CD4-positive, CD25-positive, alpha-beta regulatory T cell (primary cell): ENCODE data around the gene IRX3. TPM values are rescaled to one million over a fixed set of nuclear protein-coding genes. Genes with fewer than 3 reads are reported as not detected.

Experiments used
- ATAC-seq, 2 donors: fragments of 150-1000 bp; cut with Tn5 transposase; one replicate each; pipeline ENCODE4 v1.10.0; 2021; ENCODE audit warnings: low read depth in 2 of 2, moderate number of reproducible peaks in 2 of 2, moderate library complexity in 1 of 2
- DNase-seq, 3 donors: peaks; one replicate each; pipeline versions ENCODE4 v3.0.0 to v3.0.0-alpha.2; 2012 to 2022; ENCODE audit warnings: mixed read lengths in 1 of 3
- H3K27ac ChIP-seq: one replicate; pipeline ENCODE4 v1.7.0; 2013; ENCODE audit warnings: mild to moderate bottlenecking, low read length; ENCODE audit not compliant: insufficient read depth, poor library complexity, severe bottlenecking
- H3K27me3 ChIP-seq: one replicate; pipeline ENCODE4 v1.7.0; 2013; ENCODE audit warnings: low read length; ENCODE audit not compliant: control insufficient read depth, insufficient read depth
- H3K36me3 ChIP-seq: one replicate; pipeline ENCODE4 v1.7.0; 2013; ENCODE audit warnings: mild to moderate bottlenecking, low read length, moderate library complexity; ENCODE audit not compliant: control insufficient read depth, insufficient read depth
- H3K4me1 ChIP-seq: 2 replicates; pipeline ENCODE4 v1.7.0; 2013; ENCODE audit warnings: mild to moderate bottlenecking, low read length; ENCODE audit not compliant: insufficient read depth, control insufficient read depth, poor library complexity, severe bottlenecking
- H3K4me3 ChIP-seq: one replicate; pipeline ENCODE4 v1.7.0; 2013; ENCODE audit warnings: low read depth, mild to moderate bottlenecking, low read length, moderate library complexity
- H3K9me3 ChIP-seq, 2 experiments: 1 replicate in 1 of 2; 2 replicates in 1 of 2; pipeline ENCODE4 v1.7.0; 2013; ENCODE audit warnings: low read length in 2 of 2, mild to moderate bottlenecking in 1 of 2, moderate library complexity in 1 of 2; ENCODE audit not compliant: control insufficient read depth in 2 of 2
- H3K27ac Mint-ChIP-seq, 3 donors: one replicate each; pipeline ENCODE4 v1.8.0; 2020 to 2022; ENCODE audit warnings: mild to moderate bottlenecking in 3 of 3, mixed read lengths in 3 of 3, moderate library complexity in 2 of 3
- H3K27me3 Mint-ChIP-seq: one replicate; pipeline ENCODE4 v1.8.0; 2022; ENCODE audit warnings: mild to moderate bottlenecking, mixed read lengths
- H3K36me3 Mint-ChIP-seq: one replicate; pipeline ENCODE4 v1.8.0; 2020; ENCODE audit warnings: mixed read lengths
- H3K4me1 Mint-ChIP-seq, 4 donors: one replicate each; pipeline ENCODE4 v1.8.0; 2020 to 2022; ENCODE audit warnings: mixed read lengths in 4 of 4, mild to moderate bottlenecking in 1 of 4
- H3K4me3 Mint-ChIP-seq, 4 donors: one replicate each; pipeline ENCODE4 v1.8.0; 2020 to 2022; ENCODE audit warnings: mild to moderate bottlenecking in 4 of 4, mixed read lengths in 4 of 4, moderate library complexity in 3 of 4
- H3K9me3 Mint-ChIP-seq, 7 donors: one replicate each; pipeline ENCODE4 v1.8.0; 2020 to 2022; ENCODE audit warnings: mixed read lengths in 7 of 7, mild to moderate bottlenecking in 3 of 7, moderate library complexity in 2 of 7
- polyA plus RNA-seq, 4 donors: library from polyadenylated mRNA; unstranded; fragments of 300-500 nt; fragmentation: Illumina TruSeq; gene quantifications; one replicate each; pipeline ENCODE4 v1.2.3, GENCODE V29; 2021
- total RNA-seq: library from RNA; stranded (reverse); gene quantifications from one replicate; pipeline ENCODE4 v1.2.3, GENCODE V29; 2022

Gene IRX3
- total RNA-seq, result not detected
- polyA plus RNA-seq, result not detected

DNA sequence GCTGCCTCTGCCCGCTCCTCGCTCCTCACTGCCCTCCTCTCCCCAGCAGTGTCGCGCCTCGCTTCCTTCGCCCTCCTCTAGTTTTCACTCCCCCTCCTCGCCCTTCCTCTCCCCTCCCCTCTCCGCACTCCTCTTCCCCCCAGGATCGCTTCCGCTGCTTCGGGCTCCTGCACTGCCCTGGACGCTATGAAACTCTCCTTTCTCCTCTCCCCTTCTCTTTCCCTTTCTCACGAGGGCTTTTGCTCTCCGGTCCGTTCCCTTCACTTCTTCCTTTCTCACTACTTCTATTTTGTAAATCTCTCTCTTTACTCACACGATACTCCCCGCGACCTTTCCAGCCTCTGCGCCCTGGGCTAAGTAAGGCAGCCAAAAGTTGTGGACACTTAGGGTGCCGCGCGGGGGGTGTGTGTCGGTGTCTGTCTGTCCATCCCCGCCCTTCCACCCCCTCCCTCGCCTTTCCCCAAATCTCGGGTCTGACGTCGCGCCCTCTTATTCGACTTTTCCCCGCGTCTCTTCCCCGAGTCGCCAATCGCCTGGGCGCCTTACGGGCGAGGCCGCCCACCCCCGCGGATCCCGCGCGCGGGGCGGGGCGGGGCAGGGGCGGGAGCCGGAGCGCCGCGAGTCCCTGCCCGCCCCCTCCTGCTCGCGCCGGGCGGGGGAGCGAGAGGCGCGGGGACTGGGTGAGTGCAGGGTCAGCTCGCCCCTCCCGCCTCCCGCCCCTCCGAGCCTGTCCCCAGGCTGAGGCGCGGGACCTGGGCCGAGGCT is at the start of gene IRX3:
Gene IRX3 (minus strand): TSS at position 422 of the 765 bp plus-strand sequence. CDS start 737 bp downstream, outside the sequence.
- Histone ChIP-seq H3K4me3 (no peak within 1 kb of the TSS), H3K27me3 (peaks cover 7% of the 10 kb centered on the region), H3K27ac (no peak within 1 kb of the TSS), H3K36me3 (no peaks in the 10 kb centered on the region), H3K4me1 (peaks cover 14% of the 10 kb centered on the region), H3K9me3 (no peaks in the 10 kb centered on the region)
- H3K4me3 Mint-ChIP-seq, result peak within 1 kb of the TSS in 2 of 4 donors; percentile 26 to 70
- no peak within 1 kb of the TSS for H3K27ac Mint-ChIP-seq
- H3K4me1 Mint-ChIP-seq, result peaks cover 4 to 32% (median 14%) of the 10 kb centered on the region in 4 donors
- ATAC-seq (no peak), DNase-seq (no peak)
- H3K36me3 Mint-ChIP-seq, result no peaks in the 10 kb centered on the region
- peaks cover 63% of the 10 kb centered on the region for H3K27me3 Mint-ChIP-seq
- peaks cover 0 to 3% (median 0%) of the 10 kb centered on the region in 7 donors for H3K9me3 Mint-ChIP-seq

DNA sequence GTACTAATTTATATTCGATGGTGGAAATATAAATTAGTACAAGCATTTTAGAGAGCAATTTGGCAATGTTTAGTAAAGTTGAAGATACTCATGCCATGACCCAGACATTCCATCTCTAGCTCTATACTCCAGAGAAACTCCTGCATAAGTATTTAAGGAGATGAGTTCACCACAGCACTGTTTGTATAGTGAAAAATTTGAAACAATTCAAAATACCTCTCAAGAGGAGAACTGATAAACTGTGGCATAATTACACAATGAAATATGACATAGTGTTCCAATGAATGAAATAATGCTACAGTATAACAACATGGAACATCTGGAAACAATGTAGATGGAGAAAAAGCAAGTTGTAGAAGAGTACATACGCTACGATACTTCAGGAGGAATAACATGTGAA is 48.6 kb upstream of the IRX3 start:
- H3K27ac Mint-ChIP-seq, result no peak overlapping the region
- H3K4me3 Mint-ChIP-seq, result no peak overlapping the region
- no peak overlapping the region for H3K4me3 ChIP-seq
- H3K36me3 ChIP-seq, result no peaks in the 10 kb centered on the region
- no peaks in the 10 kb centered on the region for H3K36me3 Mint-ChIP-seq
- H3K27me3 Mint-ChIP-seq, result peaks cover 16% of the 10 kb centered on the region
- H3K4me1 Mint-ChIP-seq, result peaks cover 0 to 5% (median 0%) of the 10 kb centered on the region in 4 donors
- DNase-seq (no peak), ATAC-seq (no peak)
- peaks cover 2% of the 10 kb centered on the region for H3K27me3 ChIP-seq
- no peaks in the 10 kb centered on the region for H3K4me1 ChIP-seq
- H3K9me3 ChIP-seq, result no peaks in the 10 kb centered on the region
- H3K27ac ChIP-seq, result no peak overlapping the region
- H3K9me3 Mint-ChIP-seq, result peaks cover 0 to 2% (median 0%) of the 10 kb centered on the region in 7 donors

DNA sequence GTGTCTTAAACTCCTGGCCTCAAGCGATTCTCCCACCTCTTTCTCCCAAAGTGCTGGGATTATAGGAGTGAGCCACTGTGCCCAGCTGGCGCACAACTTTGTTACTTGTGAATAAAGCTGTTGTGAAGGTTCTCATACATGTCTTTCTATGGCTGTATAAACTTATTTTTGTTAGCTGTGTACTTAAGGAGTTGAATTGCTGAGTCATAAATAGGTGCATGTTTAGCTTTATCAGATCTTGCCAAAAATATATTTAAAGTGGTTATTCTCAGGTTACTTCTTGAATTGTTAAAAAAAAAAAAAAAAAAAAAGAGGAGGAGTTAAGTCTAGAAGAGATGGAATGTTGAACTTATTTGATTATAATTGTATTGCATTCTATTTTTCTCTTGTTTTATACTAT is 47.6 kb upstream of the IRX3 start:
- no peak overlapping the region for H3K4me3 ChIP-seq
- peaks cover 2% of the 10 kb centered on the region for H3K27me3 ChIP-seq
- no peaks in the 10 kb centered on the region for H3K36me3 Mint-ChIP-seq
- peaks cover 16% of the 10 kb centered on the region for H3K27me3 Mint-ChIP-seq
- no peaks in the 10 kb centered on the region for H3K9me3 ChIP-seq
- DNase-seq, result no peak
- H3K4me3 Mint-ChIP-seq, result no peak overlapping the region
- ATAC-seq, result no peak
- H3K27ac ChIP-seq, result no peak overlapping the region
- H3K36me3 ChIP-seq, result no peaks in the 10 kb centered on the region
- H3K9me3 Mint-ChIP-seq, result peaks cover 0 to 2% (median 0%) of the 10 kb centered on the region in 7 donors
- no peaks in the 10 kb centered on the region for H3K4me1 ChIP-seq
- H3K27ac Mint-ChIP-seq, result no peak overlapping the region
- peaks cover 0 to 5% (median 0%) of the 10 kb centered on the region in 4 donors for H3K4me1 Mint-ChIP-seq

DNA sequence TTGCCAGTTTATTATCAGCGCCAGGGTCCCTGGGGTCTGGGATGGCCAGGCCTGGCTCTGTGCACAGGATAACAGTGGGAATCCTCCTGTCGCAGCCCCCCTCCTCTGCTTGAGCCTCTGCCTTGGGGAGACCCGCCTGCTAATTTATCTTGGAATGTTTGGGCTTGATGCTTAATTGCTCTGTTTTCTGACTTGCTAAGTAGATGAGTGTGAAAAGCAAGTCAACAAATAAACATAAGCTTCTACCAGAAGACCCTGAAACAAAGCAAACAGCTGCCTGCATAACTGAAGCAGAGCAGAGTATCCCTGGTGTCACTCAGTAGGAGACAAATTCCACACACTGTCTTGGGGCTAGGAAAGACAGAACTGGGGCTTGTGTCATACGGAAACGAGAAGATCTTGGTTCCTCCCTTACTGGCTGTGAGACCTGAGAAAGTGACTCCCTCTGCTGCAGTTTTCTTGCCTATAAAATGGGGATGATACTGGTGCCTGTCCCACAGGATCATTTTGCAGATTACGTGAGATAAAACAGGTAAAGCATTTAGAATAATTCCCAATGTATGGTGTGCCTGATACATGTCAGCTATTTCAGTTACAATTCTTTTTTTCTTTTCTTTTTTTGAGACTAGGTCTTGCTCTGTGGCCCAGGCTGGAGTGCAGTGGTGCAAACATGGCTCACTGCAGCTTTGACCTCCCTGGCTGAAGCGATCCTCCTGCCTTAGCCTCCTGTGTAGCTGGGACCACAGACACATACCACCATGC is 44.8 kb upstream of the IRX3 start:
- Mint-ChIP-seq H3K4me3 (no peak overlapping the region), H3K4me1 (peaks cover 0 to 5% (median 0%) of the 10 kb centered on the region in 4 donors), H3K27ac (no peak overlapping the region), H3K27me3 (peaks cover 22% of the 10 kb centered on the region), H3K9me3 (peaks cover 0 to 2% (median 0%) of the 10 kb centered on the region in 7 donors), H3K36me3 (no peaks in the 10 kb centered on the region)
- H3K27ac ChIP-seq, result no peak overlapping the region
- H3K36me3 ChIP-seq, result no peaks in the 10 kb centered on the region
- DNase-seq, result no peak
- no peak for ATAC-seq
- no peaks in the 10 kb centered on the region for H3K4me1 ChIP-seq
- H3K9me3 ChIP-seq, result no peaks in the 10 kb centered on the region
- no peak overlapping the region for H3K4me3 ChIP-seq
- peaks cover 2% of the 10 kb centered on the region for H3K27me3 ChIP-seq

DNA sequence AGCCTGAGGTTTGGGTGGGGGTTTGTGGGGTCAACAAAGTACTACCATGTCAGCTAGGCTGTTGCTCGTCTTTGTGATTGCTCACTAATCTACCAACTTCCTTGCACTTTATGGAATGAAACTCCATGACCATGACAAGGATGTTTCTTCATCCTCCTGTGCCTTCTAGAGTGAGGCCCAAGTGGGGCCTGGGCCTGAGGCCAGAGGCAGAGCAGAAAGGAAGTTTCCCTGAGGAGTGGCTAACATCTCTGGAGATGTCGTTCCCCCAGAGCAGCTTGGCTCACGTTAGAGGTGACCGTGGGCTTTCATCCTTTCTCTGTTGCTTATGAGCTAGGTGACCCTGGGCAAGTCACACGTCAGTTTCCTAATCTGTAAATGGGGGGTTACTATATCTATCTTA is 41.0 kb upstream of the IRX3 start:
- H3K4me1 Mint-ChIP-seq, result no peaks in the 10 kb centered on the region
- no peaks in the 10 kb centered on the region for H3K36me3 ChIP-seq
- peaks cover 2% of the 10 kb centered on the region for H3K27me3 ChIP-seq
- peaks cover 0 to 3% (median 0%) of the 10 kb centered on the region in 7 donors for H3K9me3 Mint-ChIP-seq
- no peaks in the 10 kb centered on the region for H3K4me1 ChIP-seq
- no peak for DNase-seq
- H3K9me3 ChIP-seq, result no peaks in the 10 kb centered on the region
- peaks cover 11% of the 10 kb centered on the region for H3K27me3 Mint-ChIP-seq
- H3K27ac ChIP-seq, result no peak overlapping the region
- no peak overlapping the region for H3K4me3 ChIP-seq
- H3K36me3 Mint-ChIP-seq, result no peaks in the 10 kb centered on the region
- ATAC-seq, result no peak
- H3K4me3 Mint-ChIP-seq, result no peak overlapping the region
- no peak overlapping the region for H3K27ac Mint-ChIP-seq

DNA sequence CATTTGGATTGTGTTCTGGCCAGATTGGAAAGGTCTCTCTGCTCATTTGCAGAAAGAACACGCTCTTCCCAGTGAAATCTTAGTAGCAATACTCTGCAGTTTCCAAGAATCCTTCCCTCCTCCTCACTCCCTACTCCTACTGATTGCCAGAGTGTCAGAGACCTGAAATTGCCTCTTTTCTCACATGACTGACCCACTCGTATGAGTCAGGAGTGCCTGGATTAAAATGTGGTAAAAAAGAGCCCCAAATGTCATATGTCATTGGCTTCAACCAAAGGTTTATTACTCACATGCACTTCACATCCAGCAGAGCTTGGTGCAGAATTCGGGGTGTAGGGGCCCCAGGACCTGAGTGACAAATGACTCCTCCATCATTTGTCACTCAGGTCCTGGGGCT is 39.7 kb upstream of the IRX3 start:
- DNase-seq, result no peak

DNA sequence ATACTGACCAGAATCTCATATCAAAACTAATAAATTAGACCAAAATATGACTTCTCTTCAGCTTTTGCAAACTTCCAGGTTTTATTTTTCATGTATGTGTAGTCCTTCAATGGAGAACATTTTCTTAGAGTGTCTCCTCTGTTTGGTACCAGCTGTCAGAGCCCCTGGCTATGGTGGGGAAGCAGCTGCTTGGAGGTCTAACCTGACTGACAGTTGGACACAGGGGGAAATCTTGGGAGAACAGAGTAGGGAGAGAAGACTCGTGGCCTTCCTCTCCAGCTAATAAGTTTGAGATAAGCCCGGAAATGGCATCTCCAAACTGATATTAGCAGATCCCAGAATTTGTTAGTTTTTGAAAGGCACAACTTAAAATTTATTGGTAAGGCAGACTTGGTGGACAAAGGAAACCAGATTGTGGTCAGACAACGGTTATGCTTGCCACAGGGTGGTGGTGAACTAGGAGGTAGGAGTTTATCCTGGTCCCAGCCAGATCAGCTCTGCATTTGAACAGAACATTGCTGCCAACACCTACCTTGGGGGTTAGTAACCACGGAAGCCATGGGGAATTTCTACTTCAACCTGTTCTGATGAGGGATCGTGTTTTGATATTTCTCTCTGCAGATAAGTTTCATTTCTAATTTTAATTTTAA is 39.2 kb upstream of the IRX3 start:
- Mint-ChIP-seq H3K4me1 (no peaks in the 10 kb centered on the region), H3K9me3 (peaks cover 0 to 3% (median 0%) of the 10 kb centered on the region in 7 donors), H3K27me3 (peaks cover 11% of the 10 kb centered on the region), H3K4me3 (no peak overlapping the region), H3K36me3 (no peaks in the 10 kb centered on the region), H3K27ac (no peak overlapping the region)
- no peaks in the 10 kb centered on the region for H3K36me3 ChIP-seq
- no peak overlapping the region for H3K27ac ChIP-seq
- H3K27me3 ChIP-seq, result no peaks in the 10 kb centered on the region
- DNase-seq (no peak), ATAC-seq (no peak)
- H3K4me3 ChIP-seq, result no peak overlapping the region
- H3K4me1 ChIP-seq, result no peaks in the 10 kb centered on the region
- no peaks in the 10 kb centered on the region for H3K9me3 ChIP-seq

More for the DNA sequence above, 39.7 kb upstream of the IRX3 start:
- no peak overlapping the region for H3K4me3 Mint-ChIP-seq
- peaks cover 0 to 3% (median 0%) of the 10 kb centered on the region in 7 donors for H3K9me3 Mint-ChIP-seq
- H3K36me3 Mint-ChIP-seq, result no peaks in the 10 kb centered on the region
- peaks cover 11% of the 10 kb centered on the region for H3K27me3 Mint-ChIP-seq
- no peaks in the 10 kb centered on the region for H3K4me1 ChIP-seq
- no peak overlapping the region for H3K27ac Mint-ChIP-seq
- no peak overlapping the region for H3K27ac ChIP-seq
- no peaks in the 10 kb centered on the region for H3K4me1 Mint-ChIP-seq
- no peak for ATAC-seq
- no peaks in the 10 kb centered on the region for H3K27me3 ChIP-seq
- H3K4me3 ChIP-seq, result no peak overlapping the region
- no peaks in the 10 kb centered on the region for H3K36me3 ChIP-seq
- H3K9me3 ChIP-seq, result no peaks in the 10 kb centered on the region
